PC-3 (cell line): ENCODE measurements around the gene RNF5. TPM values are rescaled to one million over a fixed set of nuclear protein-coding genes. Genes with fewer than 3 reads are reported as not detected.

Experiments
- ATAC-seq: fragments of 200-7000 bp; cut with Tn5 transposase; 2 replicates; pipeline ENCODE4 v1.9.1; 2020; ENCODE audit warnings: mild to moderate bottlenecking, moderate library complexity
- BruUV-seq: library from RNA; stranded (reverse); fragments of 400-500 nt; replicated peaks from 2 replicates; lab custom pipeline; 2021; lab: Mats Ljungman, UMichigan
- CTCF ChIA-PET: fragments of 300-600 bp; sonication (Branson Sonifier 250); formaldehyde crosslinking; loops from one replicate; lab custom pipeline; 2022; ENCODE audit warnings: antibody characterized with exemption; lab: Charles Lee
- POLR2A ChIA-PET: fragments of 300-600 bp; sonication (Branson Sonifier 250); formaldehyde crosslinking; loops from one replicate; lab custom pipeline; 2022; ENCODE audit warnings: antibody characterized with exemption; ENCODE audit not compliant: unreplicated experiment; lab: Charles Lee
- DNase-seq: peaks from one replicate; pipeline ENCODE4 v3.0.0-alpha.2; 2015
- H2AFZ ChIP-seq: fragments of 300-600 bp; sonication (generic); 2 replicates; pipeline ENCODE4 v1.6.0; 2016; ENCODE audit warnings: antibody characterized with exemption, low read length
- H3F3A ChIP-seq: fragments of 300-600 bp; sonication (generic); one replicate; pipeline ENCODE4 v1.6.0; 2017; ENCODE audit warnings: antibody characterized with exemption, low read length, control low read depth, mild to moderate bottlenecking; ENCODE audit not compliant: unreplicated experiment
- H3K27ac ChIP-seq: fragments of 300-600 bp; sonication (generic); 2 replicates; pipeline ENCODE4 v1.5.1; 2016; ENCODE audit warnings: mild to moderate bottlenecking, low read length
- H3K27me3 ChIP-seq: fragments of 300-600 bp; sonication (generic); 2 replicates; pipeline ENCODE4 v1.6.1; 2016; ENCODE audit warnings: low read length, mixed read lengths
- H3K36me3 ChIP-seq: fragments of 300-600 bp; sonication (generic); 2 replicates; pipeline ENCODE4 v1.6.1; 2016; ENCODE audit warnings: low read depth, mixed run types, low read length, mixed read lengths
- H3K4me1 ChIP-seq: fragments of 300-600 bp; sonication (generic); 2 replicates; pipeline ENCODE4 v1.5.1; 2016; ENCODE audit warnings: low read length; ENCODE audit not compliant: insufficient read depth
- H3K4me2 ChIP-seq: fragments of 300-600 bp; sonication (generic); 2 replicates; pipeline ENCODE4 v1.6.0; 2016; ENCODE audit warnings: low read length
- H3K4me3 ChIP-seq: fragments of 300-600 bp; sonication (generic); 2 replicates; pipeline ENCODE4 v1.5.1; 2016; ENCODE audit warnings: mild to moderate bottlenecking, low read length, mixed read lengths
- H3K79me2 ChIP-seq: fragments of 300-600 bp; sonication (generic); 2 replicates; pipeline ENCODE4 v1.6.1; 2017; ENCODE audit warnings: low read length, mixed read lengths
- H3K9ac ChIP-seq: fragments of 300-600 bp; sonication (generic); 2 replicates; pipeline ENCODE4 v1.6.0; 2016; ENCODE audit warnings: mild to moderate bottlenecking, low read length
- H3K9me2 ChIP-seq: fragments of 300-600 bp; sonication (generic); replicated peaks from 2 replicates; pipeline ENCODE4 v1.6.1; 2016; ENCODE audit warnings: mixed run types, low read length, mixed read lengths
- H3K9me3 ChIP-seq: fragments of 300-600 bp; sonication (generic); 2 replicates; pipeline ENCODE4 v1.6.1; 2016; ENCODE audit warnings: low read length, mixed read lengths
- H4K20me1 ChIP-seq: fragments of 300-600 bp; sonication (generic); 2 replicates; pipeline ENCODE4 v1.6.1; 2016; ENCODE audit warnings: low read length, mixed read lengths
- EZH2 ChIP-seq: fragments of 300-600 bp; sonication (generic); IDR thresholded peaks from one replicate; pipeline ENCODE4 v1.6.1; 2017; ENCODE audit warnings: antibody characterized with exemption, mild to moderate bottlenecking, low read length; ENCODE audit not compliant: unreplicated experiment
- EZH2phosphoT487 ChIP-seq: fragments of 300-600 bp; sonication (generic); IDR thresholded peaks from 2 replicates; pipeline ENCODE4 v1.6.1; 2018; ENCODE audit warnings: mild to moderate bottlenecking, antibody characterized with exemption, low read length, borderline replicate concordance
- intact Hi-C: fragments of 100-400 bp; cut with micrococcal nuclease; formaldehyde crosslinking; loops from 2 replicates; pipeline ENCODE4 v1.9.0; 2023
- total RNA-seq: library from RNA; depleted of rRNA; stranded (reverse); fragments of >200 nt; gene quantifications from 2 replicates; pipeline ENCODE4 v1.2.3, GENCODE V29; 2014
- TF ChIP-seq, protein P1 (sequence below): fragments of 300-600 bp; sonication (generic); conservative IDR thresholded peaks from 2 replicates; pipeline ENCODE4 v1.5.1; 2017; ENCODE audit warnings: antibody characterized with exemption, low read depth, mild to moderate bottlenecking, low read length

Gene RNF5
- total RNA-seq, 1 experiment from 2014 or later = 69.0 TPM

DNA sequence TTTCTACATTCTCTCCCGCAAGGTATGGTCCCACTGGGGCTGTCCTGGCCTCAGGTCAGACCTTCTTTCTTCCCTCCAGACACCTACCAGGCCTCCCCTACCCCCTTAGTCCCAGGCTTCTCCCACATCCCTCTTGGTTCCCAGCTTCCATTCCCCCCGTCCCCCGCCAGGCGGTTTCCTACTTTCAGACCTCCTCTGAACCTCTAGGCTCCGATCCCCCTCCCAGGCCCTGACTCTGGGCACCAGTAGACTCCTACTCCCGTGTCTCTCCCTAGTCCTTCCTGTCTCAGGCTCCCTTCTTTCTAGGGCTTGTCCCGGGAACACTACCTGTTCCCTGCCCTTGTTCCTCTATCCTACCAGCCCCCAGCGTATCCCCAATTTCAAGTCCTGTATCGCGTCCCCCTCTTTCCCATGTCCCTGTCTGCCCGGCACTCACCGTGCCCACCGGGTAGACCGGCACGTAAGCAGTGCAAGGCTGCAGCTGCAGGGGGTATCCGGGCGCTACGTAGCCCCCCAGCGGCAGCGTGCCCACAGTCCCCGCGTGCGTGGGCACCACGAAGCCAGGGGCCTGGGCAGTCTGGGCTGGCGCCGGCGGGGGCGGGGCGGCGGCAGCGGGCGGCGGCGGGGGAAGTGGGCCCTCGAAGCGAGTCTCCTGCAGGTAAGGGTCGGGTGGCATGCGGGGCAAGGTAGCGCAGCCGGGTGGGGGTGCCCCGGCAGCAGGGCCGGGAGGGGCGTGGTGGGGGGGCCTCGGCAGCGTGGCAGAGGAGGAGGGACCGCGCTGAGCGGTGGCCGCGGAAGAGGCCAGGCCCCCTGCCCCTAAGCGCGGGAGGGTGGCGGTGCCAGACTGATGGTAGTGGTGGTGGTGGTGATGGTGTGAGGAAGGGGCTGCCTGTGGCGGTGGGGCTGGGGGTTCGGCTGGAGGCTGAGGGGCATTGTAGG, 28.0 kb upstream of the RNF5 start:
- H3K4me1 ChIP-seq = peaks cover 10% of the 10 kb centered on the region
- no peaks in the 10 kb centered on the region for H3K9me2 ChIP-seq
- H3K79me2 ChIP-seq = peaks cover 13% of the 10 kb centered on the region
- CTCF ChIA-PET = no interaction called here
- H3K27me3 ChIP-seq = no peaks in the 10 kb centered on the region
- no peak overlapping the region for H2AFZ ChIP-seq
- intact Hi-C loops = no loop called here
- no peaks in the 10 kb centered on the region for H3K36me3 ChIP-seq
- H3K9me3 ChIP-seq = no peaks in the 10 kb centered on the region
- no peak overlapping the region for H3K4me2 ChIP-seq
- TF ChIP-seq EZH2 = no peak
- TF ChIP-seq EZH2phosphoT487 = no peak
- TF ChIP-seq, protein P1, sequence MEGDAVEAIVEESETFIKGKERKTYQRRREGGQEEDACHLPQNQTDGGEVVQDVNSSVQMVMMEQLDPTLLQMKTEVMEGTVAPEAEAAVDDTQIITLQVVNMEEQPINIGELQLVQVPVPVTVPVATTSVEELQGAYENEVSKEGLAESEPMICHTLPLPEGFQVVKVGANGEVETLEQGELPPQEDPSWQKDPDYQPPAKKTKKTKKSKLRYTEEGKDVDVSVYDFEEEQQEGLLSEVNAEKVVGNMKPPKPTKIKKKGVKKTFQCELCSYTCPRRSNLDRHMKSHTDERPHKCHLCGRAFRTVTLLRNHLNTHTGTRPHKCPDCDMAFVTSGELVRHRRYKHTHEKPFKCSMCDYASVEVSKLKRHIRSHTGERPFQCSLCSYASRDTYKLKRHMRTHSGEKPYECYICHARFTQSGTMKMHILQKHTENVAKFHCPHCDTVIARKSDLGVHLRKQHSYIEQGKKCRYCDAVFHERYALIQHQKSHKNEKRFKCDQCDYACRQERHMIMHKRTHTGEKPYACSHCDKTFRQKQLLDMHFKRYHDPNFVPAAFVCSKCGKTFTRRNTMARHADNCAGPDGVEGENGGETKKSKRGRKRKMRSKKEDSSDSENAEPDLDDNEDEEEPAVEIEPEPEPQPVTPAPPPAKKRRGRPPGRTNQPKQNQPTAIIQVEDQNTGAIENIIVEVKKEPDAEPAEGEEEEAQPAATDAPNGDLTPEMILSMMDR = no peak
- H3K27ac ChIP-seq = no peak overlapping the region
- ATAC-seq = no peak
- no peaks in the 10 kb centered on the region for H3F3A ChIP-seq
- H3K9ac ChIP-seq = no peak overlapping the region
- POLR2A ChIA-PET = no interaction called here
- no peak for DNase-seq
- no peak overlapping the region for H3K4me3 ChIP-seq
- H4K20me1 ChIP-seq = no peaks in the 10 kb centered on the region
- BruUV-seq = no TSS peak

DNA sequence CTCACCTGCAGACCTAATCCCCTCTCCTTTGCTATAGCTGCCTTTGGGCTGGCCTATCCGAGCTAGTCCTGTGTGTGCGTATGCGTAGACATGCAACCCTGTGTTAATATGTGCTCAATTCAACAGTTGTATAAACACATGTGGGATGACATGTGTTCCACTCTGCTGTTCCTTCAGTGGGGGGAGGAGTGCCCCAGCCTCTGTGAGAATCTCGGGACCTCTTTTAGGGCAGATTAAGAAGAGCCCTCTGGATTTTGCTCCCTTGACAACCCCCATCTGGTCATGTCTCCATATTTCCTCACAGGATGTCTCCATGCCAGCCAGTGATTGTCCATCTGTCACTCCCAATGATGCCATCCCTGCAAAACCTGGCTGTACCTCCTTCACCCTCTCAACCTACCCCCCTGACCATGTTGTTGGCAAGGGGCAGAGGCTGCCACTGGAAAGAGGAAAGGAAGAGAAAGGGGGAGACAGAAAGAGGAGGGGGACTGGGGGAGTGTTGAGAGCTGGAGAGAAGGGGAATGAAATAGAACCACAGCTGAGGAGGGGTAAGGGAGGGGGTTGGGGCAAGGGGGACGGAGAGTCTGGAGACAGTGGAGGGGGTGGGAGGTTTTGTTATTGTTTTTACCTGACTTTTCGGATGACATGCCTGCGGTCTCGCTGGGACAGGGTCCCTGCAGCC, 26.9 kb upstream of the RNF5 start:
- intact Hi-C loops = no loop called here

More for the DNA sequence above, 26.9 kb upstream of the RNF5 start:
- ChIA-PET CTCF (no interaction called here), POLR2A (interaction anchor here (0.7 kb wide), 1 partner anchor 22 kb away, joined by 3 read pairs; no protein-coding TSS in a partner anchor)
- Histone ChIP-seq H3K9ac (no peak overlapping the region), H3K4me3 (no peak overlapping the region), H4K20me1 (no peaks in the 10 kb centered on the region), H3K79me2 (peaks cover 23% of the 10 kb centered on the region), H3K36me3 (no peaks in the 10 kb centered on the region), H3K9me3 (no peaks in the 10 kb centered on the region), H3K9me2 (no peaks in the 10 kb centered on the region), H3K27me3 (no peaks in the 10 kb centered on the region), H3K4me2 (no peak overlapping the region), H3F3A (no peaks in the 10 kb centered on the region), H3K4me1 (peaks cover 12% of the 10 kb centered on the region), H2AFZ (no peak overlapping the region), H3K27ac (no peak overlapping the region)
- no TSS peak for BruUV-seq
- ATAC-seq (no peak), DNase-seq (no peak)
- TF ChIP-seq EZH2phosphoT487 = no peak
- TF ChIP-seq, protein P1 = no peak
- TF ChIP-seq EZH2 = no peak
